Kidney epithelial cell (primary cell): ENCODE data around the gene ZDHHC13. TPM values are rescaled to one million over a fixed set of nuclear protein-coding genes. Genes with fewer than 3 reads are reported as not detected.

Source experiments
- DNase-seq: peaks from one replicate; pipeline ENCODE4 v3.0.0-alpha.2; 2010; ENCODE audit warnings: low read depth
- H3K27me3 ChIP-seq: 2 replicates; pipeline ENCODE4 v1.6.0; 2011; ENCODE audit warnings: low read length; ENCODE audit not compliant: control insufficient read depth, insufficient read depth
- H3K36me3 ChIP-seq: 2 replicates; pipeline ENCODE4 v1.5.1; 2011; ENCODE audit warnings: low read length; ENCODE audit not compliant: control insufficient read depth, insufficient read depth
- H3K4me3 ChIP-seq: 2 replicates; pipeline ENCODE4 v1.5.1; 2011; ENCODE audit warnings: low read depth, mild to moderate bottlenecking, control low read depth, low read length
- total RNA-seq: library from RNA; depleted of rRNA; stranded (reverse); fragments of >200 nt; gene quantifications from 2 replicates; pipeline ENCODE4 v1.2.3, GENCODE V29; 2015
- TF ChIP-seq, protein P1 (sequence below): IDR thresholded peaks from 2 replicates; pipeline ENCODE4 v1.5.1; 2011; ENCODE audit warnings: mild to moderate bottlenecking, moderate library complexity, low read length, control low read depth, inconsistent platforms; ENCODE audit not compliant: insufficient read depth, poor library complexity, severe bottlenecking

ZDHHC13 gene
- total RNA-seq, 1 donor from 2014 or later, result 23.3 TPM

DNA sequence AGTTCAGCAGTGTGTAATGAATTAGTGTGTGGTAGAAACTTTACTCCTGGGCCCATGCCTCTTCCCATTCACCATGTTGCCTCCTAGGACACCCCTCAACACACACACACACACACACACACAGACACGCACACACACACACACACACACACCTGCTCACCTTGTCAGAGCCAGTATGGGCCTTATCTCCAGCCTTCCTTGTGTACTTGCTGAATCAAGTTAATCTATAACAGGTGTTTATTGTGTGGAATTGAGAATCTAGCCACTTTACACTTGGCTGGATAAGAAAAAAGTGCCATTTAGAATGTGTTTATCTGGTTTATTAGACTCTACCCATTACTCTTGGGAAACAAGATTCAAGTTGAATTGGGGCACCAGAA lies 14.5 kb upstream of the ZDHHC13 start:
- no peak overlapping the region for H3K4me3 ChIP-seq
- TF ChIP-seq, protein P1, sequence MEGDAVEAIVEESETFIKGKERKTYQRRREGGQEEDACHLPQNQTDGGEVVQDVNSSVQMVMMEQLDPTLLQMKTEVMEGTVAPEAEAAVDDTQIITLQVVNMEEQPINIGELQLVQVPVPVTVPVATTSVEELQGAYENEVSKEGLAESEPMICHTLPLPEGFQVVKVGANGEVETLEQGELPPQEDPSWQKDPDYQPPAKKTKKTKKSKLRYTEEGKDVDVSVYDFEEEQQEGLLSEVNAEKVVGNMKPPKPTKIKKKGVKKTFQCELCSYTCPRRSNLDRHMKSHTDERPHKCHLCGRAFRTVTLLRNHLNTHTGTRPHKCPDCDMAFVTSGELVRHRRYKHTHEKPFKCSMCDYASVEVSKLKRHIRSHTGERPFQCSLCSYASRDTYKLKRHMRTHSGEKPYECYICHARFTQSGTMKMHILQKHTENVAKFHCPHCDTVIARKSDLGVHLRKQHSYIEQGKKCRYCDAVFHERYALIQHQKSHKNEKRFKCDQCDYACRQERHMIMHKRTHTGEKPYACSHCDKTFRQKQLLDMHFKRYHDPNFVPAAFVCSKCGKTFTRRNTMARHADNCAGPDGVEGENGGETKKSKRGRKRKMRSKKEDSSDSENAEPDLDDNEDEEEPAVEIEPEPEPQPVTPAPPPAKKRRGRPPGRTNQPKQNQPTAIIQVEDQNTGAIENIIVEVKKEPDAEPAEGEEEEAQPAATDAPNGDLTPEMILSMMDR, result no peak
- DNase-seq, result no peak
- H3K27me3 ChIP-seq, result peaks cover 3% of the 10 kb centered on the region
- no peaks in the 10 kb centered on the region for H3K36me3 ChIP-seq

DNA sequence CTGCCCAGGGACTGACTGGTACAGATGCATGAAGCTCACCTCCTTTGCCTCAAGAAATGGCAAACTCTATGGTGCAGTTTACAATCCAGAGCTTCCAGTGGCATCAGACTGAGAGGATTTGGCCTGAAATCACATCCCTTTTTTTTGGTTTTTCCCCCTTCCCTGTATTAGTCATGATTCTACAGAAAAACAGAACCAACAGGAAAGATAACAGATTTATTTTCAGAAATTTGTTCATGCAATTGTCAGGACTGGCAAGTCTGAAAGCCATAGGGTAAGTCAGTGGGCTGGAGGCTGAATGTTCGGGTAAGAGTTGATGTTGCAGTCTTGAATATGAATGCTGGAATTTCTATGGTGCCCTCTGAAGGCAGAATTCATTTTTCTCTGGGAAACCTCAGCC lies 12.0 kb upstream of the ZDHHC13 start:
- TF ChIP-seq, protein P1, result no peak
- no peak overlapping the region for H3K4me3 ChIP-seq
- no peak for DNase-seq
- peaks cover 3% of the 10 kb centered on the region for H3K27me3 ChIP-seq
- H3K36me3 ChIP-seq, result no peaks in the 10 kb centered on the region

DNA sequence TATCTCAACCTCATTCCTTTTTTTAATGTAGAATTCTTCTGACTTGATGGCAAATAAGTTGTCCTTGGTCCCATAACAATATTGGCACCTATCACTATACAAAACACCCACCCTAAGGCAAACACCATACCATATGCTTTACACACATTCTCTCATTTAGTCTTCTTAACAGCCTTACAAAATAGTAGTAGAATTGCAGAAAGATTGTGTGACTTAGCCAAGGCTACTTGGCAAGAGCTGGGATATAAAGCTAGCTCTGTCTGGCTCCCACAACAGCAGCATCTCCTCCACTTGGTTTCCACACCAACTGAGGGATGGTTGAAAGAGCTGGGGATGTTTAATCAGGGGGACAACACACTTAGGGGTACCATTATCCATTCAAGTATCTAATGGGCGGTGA lies 9.8 kb upstream of the ZDHHC13 start:
- Histone ChIP-seq H3K4me3 (no peak overlapping the region), H3K36me3 (no peaks in the 10 kb centered on the region), H3K27me3 (peaks cover 3% of the 10 kb centered on the region)
- TF ChIP-seq, protein P1, result no peak
- no peak for DNase-seq

DNA sequence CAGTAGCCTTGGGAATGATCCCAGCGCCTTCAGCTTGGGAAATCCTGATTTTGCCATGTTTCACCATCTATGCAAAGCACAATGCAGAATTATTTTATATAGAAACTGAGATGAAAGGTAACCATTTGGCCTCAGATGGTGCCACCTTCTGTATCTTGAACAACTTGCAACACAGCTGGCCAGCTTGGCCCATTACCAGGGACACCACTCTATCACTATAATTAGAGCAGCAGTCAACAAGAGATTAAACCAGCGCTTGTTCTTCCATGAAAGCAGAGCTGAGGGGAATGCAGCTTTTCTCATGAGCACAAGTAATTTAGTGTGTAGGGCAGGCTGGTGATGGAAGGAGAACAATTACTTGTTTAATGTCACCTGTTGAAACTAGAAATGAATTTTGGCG lies 6.7 kb upstream of the ZDHHC13 start:
- Histone ChIP-seq H3K27me3 (no peaks in the 10 kb centered on the region), H3K36me3 (no peaks in the 10 kb centered on the region), H3K4me3 (no peak overlapping the region)
- no peak for DNase-seq
- TF ChIP-seq, protein P1, result no peak

DNA sequence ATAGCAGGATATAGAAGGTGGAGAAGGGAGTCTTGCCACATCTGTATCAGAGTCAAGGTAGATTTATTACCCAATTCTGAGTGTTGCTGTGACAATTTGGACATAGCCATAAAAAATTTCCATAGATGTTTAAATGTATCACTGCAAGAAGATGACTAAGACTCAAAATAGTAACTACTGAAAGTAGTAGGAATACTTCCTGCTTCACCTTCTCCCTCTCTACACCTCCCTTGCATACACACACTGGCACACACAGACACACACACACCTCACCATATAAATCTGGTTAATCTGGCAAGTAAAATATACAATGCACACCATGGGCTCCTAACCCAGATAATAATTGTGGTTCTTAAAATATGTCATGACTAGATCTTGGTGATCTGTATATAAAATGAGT lies 5.2 kb upstream of the ZDHHC13 start:
- Histone ChIP-seq H3K4me3 (no peak overlapping the region), H3K27me3 (no peaks in the 10 kb centered on the region), H3K36me3 (no peaks in the 10 kb centered on the region)
- DNase-seq, result no peak
- TF ChIP-seq, protein P1, result no peak

DNA sequence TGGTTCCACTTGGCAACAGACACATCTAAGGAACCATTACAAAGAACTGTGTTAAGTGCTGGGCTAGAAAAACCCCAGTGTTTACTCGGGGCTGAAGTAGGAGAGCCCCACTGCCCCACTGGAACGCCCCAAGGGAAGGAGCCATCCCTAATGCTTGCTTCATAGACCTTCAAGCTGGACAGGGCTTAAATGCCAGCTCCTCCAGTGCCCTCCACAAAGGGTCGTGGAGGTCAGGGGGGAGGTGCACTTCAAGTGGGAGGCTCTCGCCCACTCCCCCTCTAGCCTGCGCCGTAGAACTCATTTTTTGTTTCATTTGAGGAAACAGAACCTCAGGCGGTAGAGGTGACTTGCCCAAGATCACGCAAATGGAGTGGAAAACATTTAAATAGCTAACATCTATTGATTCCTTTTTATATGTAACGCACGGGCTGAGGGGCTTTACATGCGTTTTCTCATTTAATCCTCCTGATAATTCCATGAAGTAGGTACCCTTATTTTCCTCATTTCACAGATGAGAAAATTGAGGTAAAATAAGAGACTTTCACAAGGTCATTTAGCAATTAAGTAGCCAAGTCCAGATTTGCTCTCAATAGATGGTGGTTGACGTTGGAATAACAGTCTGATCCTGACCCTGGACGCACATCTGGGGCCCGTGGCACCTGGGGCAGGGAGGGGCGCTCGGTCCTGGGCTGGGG lies 545 bp upstream of the ZDHHC13 start:
- TF ChIP-seq, protein P1, result no peak
- no peaks in the 10 kb centered on the region for H3K36me3 ChIP-seq
- DNase-seq, result no peak

More for the DNA sequence above, 545 bp upstream of the ZDHHC13 start:
- Histone ChIP-seq H3K4me3 (peak overlapping the region; percentile 94), H3K27me3 (no peaks in the 10 kb centered on the region)
